Adrenal gland (tissue), 5 donors: ENCODE results near the gene SMTNL2.

Experiments
- CTCF ChIP-seq, 6 experiments: fragments of 450-650 bp in 4 of 6; fragments of 200-600 bp in 2 of 6; sonication (generic) in 1 of 6; IDR thresholded peaks; 1 replicate in 5 of 6; 2 replicates in 1 of 6; pipeline versions ENCODE4 v1.5.1 to v1.8.0; 2016 to 2021; ENCODE audit warnings: antibody characterized with exemption in 6 of 6, mild to moderate bottlenecking in 2 of 6, moderate library complexity in 1 of 6
- POLR2A ChIP-seq, 2 donors: fragments of 450-650 bp; IDR thresholded peaks; one replicate each; pipeline ENCODE4 v1.6.1; 2017; ENCODE audit warnings: antibody characterized with exemption in 2 of 2, mild to moderate bottlenecking in 2 of 2, moderate library complexity in 1 of 2
- donor health status: DM: no; HTN: no; CAD: no.

GRCh38 chr17:4604111-4604644 is 19.8 kb downstream of the SMTNL2 start:
- peak in 1 of 2 donors; percentile 24 for TF ChIP-seq POLR2A (IDR thresholded peaks at IDR 0.05)
- no peak for TF ChIP-seq CTCF (IDR thresholded peaks at IDR 0.05)
